NCI-H2196 (cell line): ENCODE results near the gene SMIM9.
"Not testable (repeated sequence)": the region's sequence is repeated elsewhere in the genome, so short reads cannot be mapped to it uniquely, and the experiment has no call there.

ENCODE experiments used
- DNase-seq: peaks from one replicate; lab custom pipeline; 2025; ENCODE audit not compliant: unreplicated experiment; lab: John Stamatoyannopoulos, UW

Gene SMIM9

GRCh38 chrX:154816326-154816898 is 18.1 kb downstream of the SMIM9 start:
- not testable (repeated sequence) for DNase-seq

- DNase-seq, result no peak
Measured at GRCh38 chrX:154815274-154815818, 19.1 kb downstream of the SMIM9 start.

GRCh38 chrX:154813801-154814200 is 20.7 kb downstream of the SMIM9 start:
- no peak for DNase-seq

GRCh38 chrX:154812341-154813101 is 21.9 kb downstream of the SMIM9 start:
- no peak for DNase-seq

- no peak for DNase-seq
Measured at GRCh38 chrX:154809939-154810665, 24.4 kb downstream of the SMIM9 start.

GRCh38 chrX:154806837-154807501 is 27.5 kb downstream of the SMIM9 start:
- no peak for DNase-seq

GRCh38 chrX:154805696-154806091 is 28.8 kb downstream of the SMIM9 start:
- no peak for DNase-seq

GRCh38 chrX:154804957-154805695 is 29.3 kb downstream of the SMIM9 start, which contains the start of gene MPP1:
Gene MPP1 (minus strand): TSS chrX:154805485. CDS start chrX:154805373, 112 bp downstream.
- peak; percentile 49 for DNase-seq

GRCh38 chrX:154804261-154804956 is 30.1 kb downstream of the SMIM9 start:
- DNase-seq, result no peak

- no peak for DNase-seq
Measured at GRCh38 chrX:154802947-154803346, 31.5 kb downstream of the SMIM9 start.

- no peak for DNase-seq
Measured at GRCh38 chrX:154800478-154801210, 33.8 kb downstream of the SMIM9 start.

- DNase-seq, result peak; percentile 84
Measured at GRCh38 chrX:154799556-154800348, 34.7 kb downstream of the SMIM9 start.

- no peak for DNase-seq
Measured at GRCh38 chrX:154797006-154797405, 37.5 kb downstream of the SMIM9 start.

- no peak for DNase-seq
Measured at GRCh38 chrX:154795016-154795415, 39.4 kb downstream of the SMIM9 start.

GRCh38 chrX:154793084-154793795 is 41.2 kb downstream of the SMIM9 start:
- DNase-seq, result no peak

GRCh38 chrX:154791939-154792338 is 42.5 kb downstream of the SMIM9 start:
- DNase-seq, result no peak

- no peak for DNase-seq
Measured at GRCh38 chrX:154791467-154791866, 43.0 kb downstream of the SMIM9 start.

- no peak for DNase-seq
Measured at GRCh38 chrX:154785716-154786115, 48.7 kb downstream of the SMIM9 start.
